Aorta (tissue), 5 donors: ENCODE results near the gene RASGEF1C. TPM values are rescaled to one million over a fixed set of nuclear protein-coding genes. Genes with fewer than 3 reads are reported as not detected.
"Not testable (repeated sequence)": the region's sequence is repeated elsewhere in the genome, so short reads cannot be mapped to it uniquely, and the experiment has no call there.

Experiments
- ATAC-seq: fragments of 200-7000 bp; cut with Tn5 transposase; one replicate; pipeline ENCODE4 v1.9.1; 2022; ENCODE audit warnings: moderate library complexity; ENCODE audit not compliant: low FRiP score
- DNase-seq, 2 donors: peaks; one replicate each; pipeline ENCODE4 v3.0.0-alpha.2; 2020
- H3K27ac ChIP-seq, 2 donors: one replicate each; pipeline ENCODE4 v1.5.1; 2013; ENCODE audit warnings: low read length in 2 of 2, mild to moderate bottlenecking in 2 of 2, moderate library complexity in 2 of 2, control low read depth in 1 of 2, inconsistent platforms in 1 of 2, low read depth in 1 of 2
- H3K27me3 ChIP-seq, 2 donors: one replicate each; pipeline ENCODE4 v1.6.1; 2013; ENCODE audit warnings: control low read depth in 1 of 2, low read length in 1 of 2, mild to moderate bottlenecking in 1 of 2, moderate library complexity in 1 of 2; ENCODE audit not compliant: insufficient read depth in 2 of 2, control insufficient read depth in 1 of 2
- H3K36me3 ChIP-seq, 2 donors: one replicate each; pipeline ENCODE4 v1.6.1; 2013; ENCODE audit warnings: control low read depth in 1 of 2, low read length in 1 of 2, mild to moderate bottlenecking in 1 of 2; ENCODE audit not compliant: insufficient read depth in 2 of 2, control insufficient read depth in 1 of 2
- H3K4me1 ChIP-seq, 2 donors: one replicate each; pipeline ENCODE4 v1.6.1; 2013; ENCODE audit warnings: low read length in 2 of 2, control low read depth in 1 of 2, mild to moderate bottlenecking in 1 of 2, moderate library complexity in 1 of 2; ENCODE audit not compliant: insufficient read depth in 2 of 2, control insufficient read depth in 1 of 2
- H3K4me3 ChIP-seq, 2 donors: one replicate each; pipeline ENCODE4 v1.5.1; 2013; ENCODE audit warnings: low read length in 2 of 2, control low read depth in 1 of 2, mild to moderate bottlenecking in 1 of 2
- H3K9me3 ChIP-seq: one replicate; pipeline ENCODE4 v1.6.1; 2013; ENCODE audit warnings: mild to moderate bottlenecking, low read length; ENCODE audit not compliant: control insufficient read depth
- WGBS, 2 donors: extraction: QIAGEN DNeasy Blood & Tissue Kit; methylation state at CpG; one replicate each; pipeline ENCODE4 v1.1.7; 2013; 5-methylcytosine and 5-hydroxymethylcytosine counted together
- intact Hi-C, 2 donors: fragments of 100-400 bp; cut with DNase I; formaldehyde crosslinking; loops; one replicate each; pipeline versions ENCODE4 v1.14.2 to v1.15.0; 2022
- polyA plus RNA-seq, 2 donors: library from polyadenylated mRNA; stranded (reverse); fragments of 200-250 nt; gene quantifications; one replicate each; pipeline ENCODE4 v1.2.3, GENCODE V29; 2013
- total RNA-seq, 2 donors: library from RNA; stranded (reverse); fragmentation: NEBNext Ultra II Directional; extraction: Animal tissue kit (Norgen Biotek cat#: 25700); gene quantifications; one replicate each; pipeline ENCODE4 v1.2.1, GENCODE V29; 2021
- donor health status: healthy with polysubstance abuse.
- donor health status: Bipolar disorder and iron deficiency.
- donor health status: DM: no; HTN: no; CAD: no.
- donor health status: DM: no; HTN: no; CAD: no.
- donor health status: DM: yes; HTN: yes; CAD: no.

RASGEF1C gene
- total and polyA plus RNA-seq, 4 donors, result 0.66 to 1.2 TPM; not detected in 2

DNA sequence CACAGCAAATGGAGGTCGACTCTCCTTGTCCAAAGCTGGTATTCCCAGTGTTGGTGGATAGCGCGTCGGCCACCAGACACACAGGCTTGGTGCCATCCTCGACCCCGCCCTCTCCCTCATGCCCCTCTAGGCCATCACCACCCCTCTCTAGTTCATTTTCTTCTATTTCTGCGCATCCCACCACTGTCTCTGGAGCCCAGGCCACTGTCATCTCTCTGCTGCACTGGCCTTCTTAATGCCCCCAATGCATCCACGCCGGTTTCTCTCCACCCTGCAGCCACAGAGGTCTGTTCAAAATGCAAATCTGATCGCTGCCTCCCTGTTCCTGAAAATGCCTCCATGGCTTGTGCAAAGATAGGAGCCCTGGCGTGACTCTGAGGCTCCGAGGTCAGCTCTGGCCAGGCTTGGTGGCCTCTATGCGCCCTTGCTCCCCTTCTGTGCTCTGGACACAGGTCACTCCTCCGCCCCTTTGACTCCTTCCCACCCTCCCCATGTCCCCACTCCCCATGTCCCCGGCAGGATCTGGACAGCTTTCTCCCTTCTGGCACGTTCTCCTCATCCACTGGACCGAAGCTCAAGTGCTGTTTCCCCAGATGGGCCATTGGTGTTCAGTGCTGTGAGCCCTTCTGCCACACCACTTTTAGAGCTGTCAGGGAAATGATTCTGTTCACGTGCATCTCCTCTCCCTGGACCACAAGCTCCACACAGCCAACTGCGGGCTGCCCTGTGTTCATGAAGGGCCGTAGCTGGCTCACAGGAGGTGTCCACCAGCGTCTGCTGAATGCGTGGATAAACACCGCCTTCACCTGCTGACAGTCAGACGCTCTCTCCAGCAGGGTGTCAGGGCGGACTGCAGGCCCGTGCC is 77.9 kb downstream of the RASGEF1C start:
- DNase-seq (peak in 1 of 2 donors; percentile 67), ATAC-seq (no peak)
- H3K4me3 ChIP-seq, result no peak overlapping the region
- intact Hi-C loops, result loop anchor here in 1 of 2 donors (5.0 kb wide), 1 partner anchor 196 kb away; no protein-coding TSS in a partner anchor
- H3K9me3 ChIP-seq, result no peaks in the 10 kb centered on the region
- WGBS, 2 donors, result 80 to 81% methylated on average over 26 of the region's 26 CpGs
- no peaks in the 10 kb centered on the region for H3K4me1 ChIP-seq
- no peaks in the 10 kb centered on the region for H3K36me3 ChIP-seq
- no peak overlapping the region for H3K27ac ChIP-seq
- H3K27me3 ChIP-seq, result no peaks in the 10 kb centered on the region

DNA sequence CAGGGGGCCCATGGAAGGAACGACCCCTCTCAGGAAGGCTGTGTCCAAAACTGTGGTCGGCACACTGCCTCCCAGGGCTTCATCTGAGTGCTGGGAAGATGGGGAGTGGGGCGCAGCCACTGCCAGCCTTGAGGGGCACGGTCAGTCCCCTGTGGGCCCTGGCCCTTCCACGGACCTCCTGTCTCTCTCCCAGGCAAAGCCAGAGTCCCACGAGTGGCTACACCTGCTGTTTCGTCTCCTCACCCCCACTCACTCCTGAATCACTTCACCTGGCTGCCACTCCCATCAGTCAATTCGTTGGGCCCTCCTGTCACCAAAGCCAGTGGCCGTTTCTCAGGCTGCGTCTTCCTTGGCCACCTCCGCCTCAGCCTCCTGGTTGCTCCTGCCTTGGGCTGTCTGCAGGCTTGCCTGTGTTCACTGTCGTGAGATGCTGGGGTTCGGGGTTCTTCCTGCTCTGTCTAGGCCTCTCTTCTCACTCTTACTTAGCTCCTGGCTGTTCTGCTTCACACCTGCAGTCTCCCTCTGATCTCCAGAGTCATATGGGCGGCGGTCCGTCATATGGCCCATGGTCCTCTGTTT is 78.6 kb downstream of the RASGEF1C start:
- Histone ChIP-seq H3K4me1 (no peaks in the 10 kb centered on the region), H3K27ac (no peak overlapping the region), H3K36me3 (no peaks in the 10 kb centered on the region), H3K27me3 (no peaks in the 10 kb centered on the region), H3K4me3 (no peak overlapping the region), H3K9me3 (no peaks in the 10 kb centered on the region)
- DNase-seq (peak in 1 of 2 donors; percentile 51), ATAC-seq (no peak)
- 84 to 89% methylated on average over 16 of the region's 16 CpGs for WGBS, 2 donors
- intact Hi-C loops, result loop anchor here in 1 of 2 donors (5.0 kb wide), 1 partner anchor 197 kb away; no protein-coding TSS in a partner anchor

DNA sequence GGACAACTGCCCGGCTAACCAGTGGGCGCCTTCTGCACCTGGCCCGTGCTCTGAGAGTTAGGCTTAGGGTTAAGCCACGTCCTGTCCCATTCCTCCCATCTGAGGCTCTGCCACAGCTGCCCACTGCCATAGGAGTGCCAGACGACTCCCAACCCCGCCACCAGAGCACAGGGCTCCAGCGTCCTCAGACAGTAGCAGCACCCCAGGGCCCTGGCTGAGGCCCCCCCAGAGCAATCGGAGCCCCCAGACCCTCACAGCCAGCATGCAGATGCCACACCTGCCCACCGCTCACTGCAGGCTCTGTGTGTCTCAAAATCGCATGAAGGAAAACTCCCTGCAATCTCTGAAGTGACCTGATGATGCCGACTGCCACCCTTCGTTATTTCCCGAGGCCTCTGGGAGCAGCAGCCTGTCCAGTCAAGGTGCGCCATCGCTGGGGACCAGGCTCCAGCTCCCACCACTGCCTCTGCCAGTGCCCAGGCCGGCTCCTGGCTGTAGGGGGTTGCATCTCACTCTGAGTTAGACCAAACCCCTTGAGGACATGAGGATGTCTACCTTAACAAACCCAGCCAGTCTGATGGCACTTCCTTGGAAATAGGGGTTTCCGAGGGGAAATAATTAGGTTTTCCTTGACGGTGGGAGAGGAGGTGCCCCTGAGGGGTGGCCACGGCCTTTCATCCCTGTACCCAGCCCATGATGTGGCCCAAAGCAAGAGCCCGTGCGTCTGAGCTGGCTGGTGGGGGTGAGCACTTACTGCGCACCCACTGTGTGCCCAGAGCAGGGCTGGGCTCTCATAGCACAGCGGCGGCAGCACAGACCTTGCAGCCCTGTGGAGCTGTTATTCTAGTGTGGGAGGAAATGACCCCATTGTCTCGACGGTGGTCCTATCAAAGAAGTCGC is 79.5 kb downstream of the RASGEF1C start:
- 85 to 86% methylated on average over 27 of the region's 27 CpGs for WGBS, 2 donors
- ATAC-seq (no peak), DNase-seq (peak in 1 of 2 donors; percentile 63)
- Histone ChIP-seq H3K4me1 (no peaks in the 10 kb centered on the region), H3K4me3 (no peak overlapping the region), H3K9me3 (no peaks in the 10 kb centered on the region), H3K36me3 (no peaks in the 10 kb centered on the region), H3K27ac (no peak overlapping the region), H3K27me3 (no peaks in the 10 kb centered on the region)
- intact Hi-C loops, result loop anchor here in 1 of 2 donors (5.0 kb wide), 1 partner anchor 198 kb away; no protein-coding TSS in a partner anchor

DNA sequence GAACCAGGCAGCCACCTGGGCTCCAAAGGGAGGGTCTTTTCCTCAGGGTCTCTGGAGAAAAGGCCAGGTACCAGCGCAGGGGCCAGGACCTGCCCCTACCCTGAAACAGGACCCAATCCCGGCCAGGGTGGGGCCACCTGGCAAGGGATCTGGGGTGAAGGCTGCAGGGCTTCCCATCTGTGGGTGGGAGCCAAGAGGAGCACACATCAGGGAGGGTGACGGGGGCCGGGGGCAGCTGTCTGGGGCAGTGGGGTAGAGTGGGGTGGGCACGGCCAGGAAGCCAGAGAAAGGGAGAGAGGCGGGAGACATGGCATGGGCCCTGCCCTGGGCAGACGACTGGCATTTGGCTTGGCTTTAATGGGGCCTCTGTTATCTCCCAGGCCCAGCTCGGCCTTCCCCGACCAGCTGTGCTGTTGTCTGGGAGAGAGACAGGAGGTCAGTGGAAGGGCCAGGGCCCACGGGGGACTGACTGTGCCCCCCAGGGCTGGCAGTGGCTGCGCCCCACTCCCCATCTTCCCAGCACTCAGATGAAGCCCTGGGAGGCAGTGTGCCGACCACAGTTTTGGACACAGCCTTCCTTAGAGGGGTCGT is 80.2 kb downstream of the RASGEF1C start:
- no peak for DNase-seq
- intact Hi-C loops, result no loop called here
- 74 to 79% methylated on average over 13 of the region's 13 CpGs for WGBS, 2 donors

DNA sequence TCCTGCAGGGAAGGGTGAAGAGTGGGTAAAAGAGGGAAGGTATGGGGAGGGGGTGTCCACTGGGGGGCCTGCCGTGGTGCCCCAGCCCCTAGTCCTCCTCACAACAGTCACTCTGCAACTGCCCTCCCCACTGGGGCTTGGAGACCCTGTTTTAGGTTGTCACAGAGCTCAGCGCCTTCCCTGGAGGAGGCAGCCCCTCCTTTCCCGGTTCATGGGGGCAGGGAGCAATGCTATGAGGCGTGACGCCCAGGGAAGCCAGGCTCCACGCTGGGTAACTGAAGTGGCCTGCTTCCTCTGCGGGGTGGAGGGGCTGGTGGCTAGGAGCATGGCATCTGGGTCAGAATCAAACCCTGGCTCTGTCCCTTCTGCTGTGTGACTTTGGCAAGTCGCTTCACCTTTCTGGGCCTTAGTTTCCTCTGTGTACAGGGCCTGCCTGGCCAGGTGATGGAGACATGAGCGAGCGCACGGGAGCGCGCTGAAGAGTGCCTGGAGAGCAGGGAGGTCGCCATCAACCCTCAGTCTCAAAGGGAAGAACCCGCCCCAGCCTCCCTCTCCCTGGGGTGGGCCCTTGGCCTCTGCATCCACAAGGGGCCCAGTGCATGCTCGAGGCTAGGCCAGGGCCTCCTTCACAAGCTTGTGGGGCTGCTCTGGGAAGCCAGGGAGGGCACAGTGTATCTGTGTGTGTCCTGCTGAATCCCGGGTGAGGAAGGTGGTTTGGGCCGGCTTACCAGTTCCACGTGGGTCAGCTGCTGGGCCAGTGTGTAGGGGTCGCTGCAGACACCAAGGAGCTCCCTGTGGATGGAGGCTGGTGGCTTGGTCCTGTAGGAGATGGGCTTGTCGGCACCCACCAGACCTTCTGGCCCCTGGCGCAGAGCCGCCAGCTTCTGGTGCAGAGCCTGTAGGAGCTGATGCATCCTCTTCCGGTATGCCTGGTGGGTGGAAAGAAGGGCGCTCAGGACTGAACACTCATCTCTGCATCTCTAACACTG is 81.0 kb downstream of the RASGEF1C start:
- Histone ChIP-seq H3K27me3 (no peaks in the 10 kb centered on the region), H3K36me3 (no peaks in the 10 kb centered on the region), H3K4me3 (no peak overlapping the region), H3K4me1 (no peaks in the 10 kb centered on the region), H3K27ac (no peak overlapping the region), H3K9me3 (no peaks in the 10 kb centered on the region)
- DNase-seq (peak in 1 of 2 donors; percentile 68), ATAC-seq (no peak)
- intact Hi-C loops, result no loop called here
- 86 to 87% methylated on average over 25 of the region's 25 CpGs for WGBS, 2 donors

More for the DNA sequence above, 80.2 kb downstream of the RASGEF1C start:
- Histone ChIP-seq H3K36me3 (no peaks in the 10 kb centered on the region), H3K27me3 (no peaks in the 10 kb centered on the region), H3K4me1 (no peaks in the 10 kb centered on the region), H3K27ac (no peak overlapping the region), H3K9me3 (no peaks in the 10 kb centered on the region), H3K4me3 (no peak overlapping the region)
- ATAC-seq, result no peak

DNA sequence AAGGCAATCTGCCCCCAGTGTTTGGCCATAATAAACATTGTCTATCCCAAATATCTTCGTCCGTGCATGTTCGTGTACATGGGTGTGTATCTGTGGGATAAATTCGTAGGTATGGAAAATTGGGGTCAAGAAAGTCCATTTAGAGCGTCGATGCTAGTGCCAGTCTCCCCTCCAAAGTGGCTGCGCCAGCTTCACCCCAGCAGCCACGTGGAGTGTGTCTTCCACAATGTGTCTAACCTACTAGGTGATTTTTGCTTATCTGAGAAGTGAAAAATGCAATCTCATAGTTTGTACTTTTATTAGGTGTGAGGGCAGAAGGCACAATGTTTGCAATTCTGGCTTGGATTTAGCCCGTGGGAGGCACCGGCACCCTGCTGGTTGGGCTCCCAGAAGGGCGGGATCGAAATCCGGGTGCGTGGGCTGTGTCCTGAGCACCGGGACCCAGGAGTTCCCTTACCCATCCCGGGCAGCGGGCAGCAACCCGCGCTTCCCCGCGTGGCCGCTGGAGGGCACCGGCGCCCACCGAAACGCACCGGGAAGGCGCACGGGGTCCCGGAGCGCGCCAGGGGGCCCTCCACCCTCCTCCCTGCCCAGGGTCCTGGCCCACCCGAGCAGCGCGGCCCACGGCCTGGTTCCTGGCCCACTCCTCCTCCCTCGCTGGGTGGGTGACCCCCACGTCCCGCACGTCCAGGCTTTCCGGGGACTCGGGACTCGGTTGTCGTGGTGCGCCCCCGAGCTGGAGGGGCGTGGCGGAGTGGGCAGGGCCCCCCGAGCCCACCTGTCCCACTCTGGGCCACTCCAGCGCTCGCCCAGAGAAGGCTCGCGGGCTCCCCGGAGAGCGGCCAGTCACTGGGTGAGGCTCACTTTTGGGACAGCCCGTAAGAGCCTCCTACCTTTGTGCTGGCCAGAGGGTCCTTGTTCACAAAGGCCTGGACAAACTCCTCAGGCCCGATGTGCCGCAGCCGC is 82.0 kb downstream of the RASGEF1C start:
- Histone ChIP-seq H3K4me3 (no peak overlapping the region), H3K4me1 (no peaks in the 10 kb centered on the region), H3K36me3 (no peaks in the 10 kb centered on the region), H3K9me3 (no peaks in the 10 kb centered on the region), H3K27ac (no peak overlapping the region), H3K27me3 (no peaks in the 10 kb centered on the region)
- 35 to 37% methylated on average over 54 to 59 of the region's 59 CpGs for WGBS, 2 donors
- ATAC-seq, result peak; percentile 50
- intact Hi-C loops, result no loop called here
- peak in 1 of 2 donors; percentile 78 for DNase-seq

DNA sequence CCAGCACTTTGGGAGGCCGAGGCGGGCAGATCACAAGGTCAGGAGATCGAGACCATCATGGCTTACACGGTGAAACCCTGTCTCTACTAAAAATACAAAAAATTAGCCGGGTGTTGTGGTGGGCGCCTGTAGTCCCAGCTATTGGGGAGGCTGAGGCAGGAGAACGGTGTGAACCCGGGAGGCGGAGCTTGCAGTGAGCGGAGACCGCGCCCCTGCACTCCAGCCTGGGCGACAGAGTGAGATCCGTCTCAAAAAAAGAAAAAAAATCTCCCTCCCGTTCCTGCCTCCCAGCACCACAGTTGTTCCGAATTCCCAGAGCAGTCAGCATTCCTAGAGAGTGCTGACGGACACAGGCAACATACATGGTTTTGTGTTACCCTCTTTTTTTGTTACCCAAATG is 82.9 kb downstream of the RASGEF1C start:
- peak in 1 of 2 donors; percentile 30 for DNase-seq
- H3K4me3 ChIP-seq, H3K9me3 ChIP-seq, H3K27me3 ChIP-seq, intact Hi-C loops, H3K27ac ChIP-seq, ATAC-seq, H3K4me1 ChIP-seq, H3K36me3 ChIP-seq: not testable (repeated sequence)
- 60 to 62% methylated on average over 17 of the region's 17 CpGs for WGBS, 2 donors
